Fibroblast of peridontal ligament (primary cell): ENCODE measurements around the gene PIEZO1.
"Not testable (repeated sequence)": the region's sequence is repeated elsewhere in the genome, so short reads cannot be mapped to it uniquely, and the experiment has no call there.

Experiments used
- DNase-seq: peaks from one replicate; pipeline ENCODE4 v3.0.0-alpha.2; 2010; ENCODE audit errors: extremely low read depth

PIEZO1 gene

GRCh38 chr16:88783391-88784073, 1.5 kb downstream of the PIEZO1 start:
- DNase-seq: no peak

DNA sequence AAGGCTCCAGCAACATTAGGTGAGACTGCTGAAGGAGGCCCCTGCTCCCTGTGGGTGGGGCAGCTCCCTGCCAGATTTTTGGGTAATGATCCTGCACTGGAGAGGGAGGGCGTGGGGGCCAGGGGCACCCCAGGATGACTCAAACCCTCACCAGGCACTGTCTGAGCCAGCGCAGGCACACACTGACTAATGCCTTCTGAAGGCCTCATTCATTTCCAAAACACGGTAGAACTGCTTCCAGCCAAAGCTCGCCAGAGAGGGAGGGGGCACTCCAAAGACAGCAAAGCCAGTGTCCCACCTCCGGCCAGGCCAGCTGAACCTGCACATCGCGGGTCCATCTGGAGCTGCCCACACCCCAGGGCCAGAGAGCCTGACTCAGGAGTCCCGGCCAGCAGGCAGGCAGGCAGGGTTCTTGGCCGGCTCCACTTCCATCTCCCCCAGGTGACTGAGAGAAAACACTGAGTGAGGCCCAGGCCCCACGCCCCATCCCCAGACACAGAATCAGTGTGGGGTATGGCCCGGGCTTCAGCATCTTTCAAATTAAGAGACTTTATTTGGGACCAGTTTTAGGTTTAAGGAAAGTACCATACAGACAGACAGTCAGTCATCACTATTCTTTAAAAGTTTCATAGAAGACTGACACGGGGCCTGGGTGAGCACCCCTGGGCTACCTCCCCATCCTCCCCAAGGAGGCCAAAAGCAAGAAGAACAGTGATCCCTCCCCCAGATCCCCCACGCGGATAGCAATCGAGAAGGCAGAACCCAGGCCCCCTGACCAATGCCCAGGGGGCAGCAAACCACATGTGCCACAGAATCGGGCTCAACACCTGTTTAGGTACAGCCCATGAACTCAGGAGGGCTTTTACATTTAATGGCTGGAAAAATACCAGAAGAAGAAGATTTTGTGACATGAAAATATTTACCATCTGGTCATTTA, 2.3 kb downstream of the PIEZO1 start:
- DNase-seq: peak; percentile 64

- no peak for DNase-seq
These were observed 3.6 kb downstream of the PIEZO1 start for GRCh38 chr16:88781140-88782077.

DNA sequence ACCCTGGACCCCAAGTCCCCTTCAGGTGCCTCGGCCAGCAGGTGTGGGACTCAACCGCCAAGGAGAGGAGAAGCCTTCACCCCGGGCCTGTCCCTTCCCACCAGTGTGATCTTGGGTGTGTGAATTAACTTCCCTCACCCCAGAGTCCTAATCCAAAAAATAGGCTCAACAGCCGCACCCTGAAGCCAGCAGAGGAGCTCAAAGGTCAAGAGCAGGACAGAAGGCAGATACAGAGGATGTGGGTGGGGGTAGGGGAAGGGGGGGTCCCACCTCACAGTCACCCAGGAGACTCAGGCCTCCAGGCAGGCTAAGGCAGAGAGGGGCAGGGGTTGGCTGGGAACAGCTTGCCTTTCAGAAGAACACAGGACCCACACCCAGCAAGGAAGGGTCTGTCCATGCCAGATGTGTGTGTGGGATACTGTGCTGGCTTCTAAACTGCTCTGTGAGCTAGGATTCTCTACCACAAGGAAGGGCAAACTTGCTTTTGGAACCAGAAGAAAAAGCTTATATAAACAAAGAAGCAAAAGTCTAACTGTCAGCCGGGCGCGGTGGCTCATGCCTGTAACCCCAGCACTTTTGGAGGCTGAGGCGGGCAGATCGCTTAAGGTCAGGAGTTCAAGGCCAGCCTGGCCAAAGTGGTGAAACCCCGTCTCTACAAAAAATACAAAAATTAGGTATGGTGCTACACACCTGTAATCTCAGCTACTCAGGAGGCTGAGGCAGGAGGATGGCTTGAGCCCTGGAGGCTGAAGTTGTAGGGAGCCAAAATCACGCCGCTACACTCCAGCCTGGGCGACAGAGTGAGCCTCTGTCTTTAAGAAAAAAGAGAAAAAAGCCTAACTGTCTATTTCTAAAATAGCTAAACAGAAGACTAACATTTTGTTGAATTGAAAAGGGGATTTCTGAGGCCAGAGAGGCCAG, 4.6 kb downstream of the PIEZO1 start:
- DNase-seq: peak; percentile 46

- DNase-seq: no peak
These were observed 5.4 kb downstream of the PIEZO1 start for GRCh38 chr16:88779406-88780141.

GRCh38 chr16:88778541-88779065, 6.4 kb downstream of the PIEZO1 start:
- no peak for DNase-seq

DNA sequence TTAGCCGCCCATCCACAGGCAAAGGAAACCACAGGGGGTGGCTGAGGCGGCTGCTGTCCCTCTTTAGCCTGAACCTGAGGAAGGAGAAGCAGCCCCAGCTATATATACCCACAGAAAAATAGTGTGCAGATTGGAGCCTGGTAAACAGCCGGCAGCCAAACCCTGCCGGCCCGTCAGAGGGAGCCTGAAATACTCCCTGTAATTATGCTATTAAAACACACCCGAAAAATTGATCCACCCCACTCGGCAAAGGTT, 6.8 kb downstream of the PIEZO1 start:
- DNase-seq: no peak

DNA sequence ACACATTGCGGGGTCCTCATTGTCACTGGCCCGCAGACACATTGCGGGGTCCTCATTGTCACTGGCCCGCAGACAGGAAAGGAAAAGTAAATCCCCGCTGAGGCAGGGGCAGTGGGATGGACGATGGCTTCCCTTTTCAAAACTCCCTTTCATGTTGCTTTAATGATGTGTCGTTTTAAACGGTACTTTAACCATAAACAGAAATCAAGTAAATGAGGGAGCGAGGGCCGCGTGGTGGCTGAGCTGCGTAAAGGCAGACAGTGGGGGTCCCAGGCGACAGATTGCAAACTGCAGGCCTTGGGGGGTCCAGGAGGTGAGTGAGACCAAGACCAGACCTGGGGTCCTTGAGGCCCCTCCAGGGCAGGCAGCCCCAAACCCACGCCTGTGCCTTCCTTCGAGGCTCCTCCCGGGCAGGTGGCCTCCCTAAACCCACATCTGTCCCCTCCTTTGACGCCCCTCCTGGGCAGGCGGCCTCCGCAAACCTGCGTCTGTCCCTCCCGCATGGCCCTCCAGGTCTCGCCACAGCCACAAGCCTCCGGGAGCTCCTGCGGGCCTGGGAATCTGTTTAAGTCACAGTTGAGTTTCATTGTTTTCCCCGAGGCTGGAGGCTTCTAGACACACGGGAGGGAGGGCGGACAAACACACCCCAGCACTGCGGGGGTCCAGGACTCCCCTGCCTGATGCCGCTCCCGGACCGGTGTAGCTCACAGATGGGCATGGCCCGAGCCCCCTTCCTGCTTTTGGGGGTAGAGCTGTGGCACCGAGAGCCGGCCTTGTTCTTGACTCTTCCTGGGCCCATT, 7.3 kb downstream of the PIEZO1 start:
- no peak for DNase-seq

DNA sequence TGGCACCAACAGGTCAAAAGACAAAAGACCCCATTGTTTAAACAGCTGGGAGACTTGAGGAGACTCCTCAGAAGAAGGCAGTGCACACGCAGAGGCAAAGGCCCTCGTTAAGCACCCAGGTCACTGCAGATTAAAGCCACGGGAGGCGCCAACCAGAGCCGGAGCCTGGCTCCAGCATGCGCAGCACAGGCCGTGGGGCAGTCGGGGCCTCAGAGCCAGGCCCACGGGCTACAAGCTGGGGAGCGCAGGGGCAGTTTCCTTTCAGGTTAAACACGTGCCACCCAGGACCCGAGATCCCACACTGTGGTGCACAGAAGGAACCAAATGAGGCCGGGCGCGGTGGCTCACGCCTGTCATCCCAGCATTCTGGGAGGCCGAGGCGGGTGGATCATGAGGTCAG, 9.2 kb downstream of the PIEZO1 start:
- no peak for DNase-seq

DNA sequence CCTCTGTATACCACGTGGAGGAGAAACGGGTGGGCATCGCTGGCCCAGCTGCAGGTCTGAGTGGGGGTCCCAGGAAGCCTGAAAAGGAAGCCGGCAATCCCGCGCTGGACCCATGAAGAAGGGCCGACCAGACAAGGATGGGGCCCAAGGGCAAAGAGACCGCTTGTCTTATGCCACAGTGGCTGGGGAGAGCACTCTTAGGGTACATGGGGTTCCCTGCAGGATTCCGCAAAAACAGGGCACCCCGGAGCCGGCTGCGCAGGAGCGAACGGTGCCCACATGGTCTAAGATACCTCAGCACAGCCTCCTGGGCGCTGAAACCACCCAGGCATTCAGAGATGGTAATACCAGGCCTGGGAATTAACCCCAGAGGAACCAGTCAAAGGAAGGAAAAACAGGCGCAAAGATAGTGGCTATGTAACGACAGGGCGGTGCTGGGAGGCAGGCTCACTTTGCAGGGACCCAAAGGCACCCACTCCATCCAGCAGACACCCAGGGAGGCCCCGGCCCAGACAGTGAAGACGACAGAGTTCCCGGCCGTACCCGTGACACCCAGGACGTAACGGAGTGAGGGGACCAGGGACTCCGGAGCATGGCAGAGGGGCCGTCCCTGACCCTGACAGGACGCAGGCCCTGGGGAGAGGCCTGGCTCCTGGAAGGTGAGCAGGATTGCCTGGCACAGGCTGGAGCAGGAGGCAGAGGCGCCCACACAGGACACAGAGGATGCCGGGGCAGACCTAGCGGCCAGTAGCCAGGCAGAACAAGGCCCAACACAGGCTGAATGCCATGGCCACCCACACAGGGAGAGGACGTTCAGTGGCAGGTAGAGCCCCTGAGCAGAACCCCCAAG, 10.3 kb downstream of the PIEZO1 start:
- DNase-seq: no peak

- DNase-seq: peak; percentile 70
These were observed 11.2 kb downstream of the PIEZO1 start for GRCh38 chr16:88773812-88774291.

- DNase-seq: peak; percentile 72
These were observed 11.9 kb downstream of the PIEZO1 start for GRCh38 chr16:88772871-88773811.

DNA sequence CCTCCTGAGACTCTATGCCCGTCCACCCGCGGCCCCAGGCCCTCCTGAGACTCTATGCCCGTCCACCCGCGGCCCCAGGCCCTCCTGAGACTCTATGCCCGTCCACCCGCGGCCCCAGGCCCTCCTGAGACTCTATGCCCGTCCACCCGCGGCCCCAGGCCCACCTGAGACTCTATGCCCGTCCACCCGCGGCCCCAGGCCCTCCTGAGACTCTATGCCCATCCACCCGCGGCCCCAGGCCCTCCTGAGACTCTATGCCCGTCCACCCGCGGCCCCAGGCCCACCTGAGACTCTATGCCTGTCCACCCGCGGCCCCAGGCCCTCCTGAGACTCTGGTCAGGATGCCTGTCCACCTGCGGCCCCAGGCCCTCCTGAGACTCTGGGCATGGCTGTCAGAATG, 13.2 kb downstream of the PIEZO1 start:
- not testable (repeated sequence) for DNase-seq

DNA sequence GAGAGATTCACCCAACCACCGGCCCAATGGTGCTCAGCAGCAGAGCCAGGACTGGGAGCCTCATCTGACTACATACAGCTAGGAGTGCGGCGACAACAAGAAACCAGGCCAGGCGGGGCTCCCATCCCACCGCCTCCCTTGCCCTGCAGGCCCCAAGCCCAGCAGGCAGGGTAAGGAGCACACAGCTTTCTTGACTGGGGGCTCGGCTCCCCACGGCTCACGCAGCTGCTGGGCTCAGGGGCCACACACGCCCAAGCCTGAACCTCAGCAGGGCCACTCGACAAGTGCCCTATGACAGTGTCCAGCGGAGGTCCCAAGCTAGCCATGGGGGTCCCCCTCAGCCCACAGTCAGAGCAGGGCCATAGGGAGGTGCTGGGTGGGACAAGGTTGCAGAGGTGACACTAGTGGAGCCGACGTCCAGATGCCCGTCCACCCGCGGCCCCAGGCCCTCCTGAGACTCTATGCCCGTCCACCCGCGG, 13.7 kb downstream of the PIEZO1 start:
- DNase-seq: no peak

DNA sequence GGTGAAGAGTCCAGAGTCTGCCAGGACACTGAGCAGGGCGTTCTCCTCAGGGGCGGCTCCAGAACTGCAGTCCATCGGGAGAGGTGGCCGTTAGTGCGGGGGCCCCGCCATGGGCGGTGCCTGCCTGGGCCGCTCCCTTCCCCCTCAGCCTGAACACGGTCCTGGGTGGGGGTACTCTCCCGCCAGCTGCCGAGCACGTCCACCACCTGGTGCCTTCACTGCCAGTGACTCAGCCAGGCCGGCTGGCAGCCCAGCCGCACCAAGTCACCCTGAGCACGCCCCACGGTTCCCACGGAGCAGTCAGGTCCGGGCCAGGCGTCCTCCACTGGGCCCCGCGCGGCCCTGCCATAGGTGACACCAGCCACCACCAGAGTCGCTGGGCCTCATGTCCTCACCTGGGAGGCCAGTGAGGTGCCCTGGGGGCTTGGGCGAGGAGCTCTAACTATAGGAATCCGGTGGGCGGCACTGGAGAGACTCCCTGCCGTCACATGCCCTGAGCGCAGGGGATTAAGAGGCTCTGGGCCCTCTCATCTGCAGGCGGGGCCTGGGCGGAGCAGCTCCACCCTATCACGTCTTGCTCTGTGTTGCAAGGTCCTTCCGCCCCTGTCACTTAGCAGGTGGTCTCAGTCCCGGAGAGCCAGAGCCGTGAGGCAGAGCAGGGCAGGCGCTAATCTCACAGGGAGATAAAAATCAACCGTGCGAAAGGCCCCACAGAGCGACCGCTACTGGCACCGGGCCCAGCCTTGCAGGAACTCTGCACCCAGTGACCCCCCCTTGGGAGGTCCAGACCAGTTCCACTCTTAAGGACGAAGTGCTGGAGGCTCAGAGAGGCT, 14.3 kb downstream of the PIEZO1 start:
- DNase-seq: no peak
